SK-N-SH (cell line): Measurements from ENCODE around the gene NR2C2.

Experiments used
- FOXJ3 ChIP-seq: sonication (generic); formaldehyde crosslinking; IDR thresholded peaks from 2 replicates; pipeline ENCODE4 v1.5.1; 2020; ENCODE audit warnings: mild to moderate bottlenecking, missing genetic modification reagents
- NRF1 ChIP-seq: IDR thresholded peaks from 2 replicates; pipeline ENCODE4 v1.6.1; 2012; ENCODE audit warnings: low read depth, mild to moderate bottlenecking, low read length
- POLR2AphosphoS5 ChIP-seq: IDR thresholded peaks from 2 replicates; pipeline ENCODE4 v1.6.1; 2012; ENCODE audit warnings: low read depth, low read length
- RFX5 ChIP-seq: IDR thresholded peaks from 2 replicates; pipeline ENCODE4 v1.6.1; 2012; ENCODE audit warnings: mild to moderate bottlenecking, improper control_type of control experiment, low read length
- TF ChIP-seq, protein P1 (sequence below): fragments of 200-600 bp; sonication (generic); IDR thresholded peaks from 2 replicates; pipeline ENCODE4 v1.6.1; 2017; ENCODE audit warnings: antibody characterized with exemption, mild to moderate bottlenecking, moderate library complexity
- TF ChIP-seq, protein P2 (sequence below): IDR thresholded peaks from 2 replicates; pipeline ENCODE4 v1.6.1; 2012; ENCODE audit warnings: mild to moderate bottlenecking, low read depth, low read length, moderate library complexity

DNA sequence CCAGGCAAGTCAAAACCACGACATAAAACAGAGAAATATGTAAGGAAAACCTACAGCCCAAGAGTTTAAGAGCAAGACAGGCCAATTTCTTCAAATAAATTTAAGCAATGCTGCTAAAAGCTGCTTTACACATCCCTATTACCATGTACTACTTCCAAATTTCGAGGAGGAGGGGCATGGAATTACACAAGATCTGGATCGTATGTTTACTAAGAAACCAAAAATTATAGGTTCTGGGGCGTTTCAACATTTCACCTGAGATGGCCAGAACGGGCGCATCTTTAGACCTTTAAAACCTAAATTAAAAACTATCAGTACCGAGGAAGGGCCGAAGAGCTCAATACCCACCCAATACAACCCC, 664 bp upstream of the NR2C2 start:
- TF ChIP-seq, protein P1, sequence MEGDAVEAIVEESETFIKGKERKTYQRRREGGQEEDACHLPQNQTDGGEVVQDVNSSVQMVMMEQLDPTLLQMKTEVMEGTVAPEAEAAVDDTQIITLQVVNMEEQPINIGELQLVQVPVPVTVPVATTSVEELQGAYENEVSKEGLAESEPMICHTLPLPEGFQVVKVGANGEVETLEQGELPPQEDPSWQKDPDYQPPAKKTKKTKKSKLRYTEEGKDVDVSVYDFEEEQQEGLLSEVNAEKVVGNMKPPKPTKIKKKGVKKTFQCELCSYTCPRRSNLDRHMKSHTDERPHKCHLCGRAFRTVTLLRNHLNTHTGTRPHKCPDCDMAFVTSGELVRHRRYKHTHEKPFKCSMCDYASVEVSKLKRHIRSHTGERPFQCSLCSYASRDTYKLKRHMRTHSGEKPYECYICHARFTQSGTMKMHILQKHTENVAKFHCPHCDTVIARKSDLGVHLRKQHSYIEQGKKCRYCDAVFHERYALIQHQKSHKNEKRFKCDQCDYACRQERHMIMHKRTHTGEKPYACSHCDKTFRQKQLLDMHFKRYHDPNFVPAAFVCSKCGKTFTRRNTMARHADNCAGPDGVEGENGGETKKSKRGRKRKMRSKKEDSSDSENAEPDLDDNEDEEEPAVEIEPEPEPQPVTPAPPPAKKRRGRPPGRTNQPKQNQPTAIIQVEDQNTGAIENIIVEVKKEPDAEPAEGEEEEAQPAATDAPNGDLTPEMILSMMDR, result no peak
- TF ChIP-seq POLR2AphosphoS5, result no peak
- TF ChIP-seq RFX5, result no peak
- no peak for TF ChIP-seq NRF1
- no peak for TF ChIP-seq FOXJ3
- TF ChIP-seq, protein P2, sequence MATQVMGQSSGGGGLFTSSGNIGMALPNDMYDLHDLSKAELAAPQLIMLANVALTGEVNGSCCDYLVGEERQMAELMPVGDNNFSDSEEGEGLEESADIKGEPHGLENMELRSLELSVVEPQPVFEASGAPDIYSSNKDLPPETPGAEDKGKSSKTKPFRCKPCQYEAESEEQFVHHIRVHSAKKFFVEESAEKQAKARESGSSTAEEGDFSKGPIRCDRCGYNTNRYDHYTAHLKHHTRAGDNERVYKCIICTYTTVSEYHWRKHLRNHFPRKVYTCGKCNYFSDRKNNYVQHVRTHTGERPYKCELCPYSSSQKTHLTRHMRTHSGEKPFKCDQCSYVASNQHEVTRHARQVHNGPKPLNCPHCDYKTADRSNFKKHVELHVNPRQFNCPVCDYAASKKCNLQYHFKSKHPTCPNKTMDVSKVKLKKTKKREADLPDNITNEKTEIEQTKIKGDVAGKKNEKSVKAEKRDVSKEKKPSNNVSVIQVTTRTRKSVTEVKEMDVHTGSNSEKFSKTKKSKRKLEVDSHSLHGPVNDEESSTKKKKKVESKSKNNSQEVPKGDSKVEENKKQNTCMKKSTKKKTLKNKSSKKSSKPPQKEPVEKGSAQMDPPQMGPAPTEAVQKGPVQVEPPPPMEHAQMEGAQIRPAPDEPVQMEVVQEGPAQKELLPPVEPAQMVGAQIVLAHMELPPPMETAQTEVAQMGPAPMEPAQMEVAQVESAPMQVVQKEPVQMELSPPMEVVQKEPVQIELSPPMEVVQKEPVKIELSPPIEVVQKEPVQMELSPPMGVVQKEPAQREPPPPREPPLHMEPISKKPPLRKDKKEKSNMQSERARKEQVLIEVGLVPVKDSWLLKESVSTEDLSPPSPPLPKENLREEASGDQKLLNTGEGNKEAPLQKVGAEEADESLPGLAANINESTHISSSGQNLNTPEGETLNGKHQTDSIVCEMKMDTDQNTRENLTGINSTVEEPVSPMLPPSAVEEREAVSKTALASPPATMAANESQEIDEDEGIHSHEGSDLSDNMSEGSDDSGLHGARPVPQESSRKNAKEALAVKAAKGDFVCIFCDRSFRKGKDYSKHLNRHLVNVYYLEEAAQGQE, result no peak
